Trophoblast cell (in vitro differentiated cells and primary cell): ENCODE results near the gene RERGL.
"Not testable (repeated sequence)": the region's sequence is repeated elsewhere in the genome, so short reads cannot be mapped to it uniquely, and the experiment has no call there.

Experiments used
- DNase-seq, 2 donors: peaks; one replicate each; pipeline ENCODE4 v3.0.0-alpha.2; 2016
- H2AFZ ChIP-seq: 2 replicates; pipeline ENCODE4 v1.6.1; 2013; ENCODE audit warnings: low read length, moderate library complexity, mild to moderate bottlenecking; ENCODE audit not compliant: insufficient read depth, poor library complexity
- H2AK5ac ChIP-seq: 2 replicates; pipeline ENCODE4 v1.6.1; 2013; ENCODE audit warnings: mild to moderate bottlenecking, low read length
- H2BK120ac ChIP-seq: 2 replicates; pipeline ENCODE4 v1.6.1; 2013; ENCODE audit warnings: low read length, mild to moderate bottlenecking, moderate library complexity; ENCODE audit not compliant: insufficient read depth, poor library complexity
- H2BK12ac ChIP-seq: 2 replicates; pipeline ENCODE4 v1.6.1; 2013; ENCODE audit warnings: mild to moderate bottlenecking, low read length, moderate library complexity
- H2BK5ac ChIP-seq: 2 replicates; pipeline ENCODE4 v1.6.1; 2013; ENCODE audit warnings: low read length, low read depth, moderate library complexity, mild to moderate bottlenecking; ENCODE audit not compliant: poor library complexity
- H3K14ac ChIP-seq: 2 replicates; pipeline ENCODE4 v1.6.1; 2013; ENCODE audit warnings: mild to moderate bottlenecking, low read length
- H3K18ac ChIP-seq: 2 replicates; pipeline ENCODE4 v1.6.1; 2013; ENCODE audit warnings: mild to moderate bottlenecking, low read length
- H3K23ac ChIP-seq: 2 replicates; pipeline ENCODE4 v1.6.1; 2013; ENCODE audit warnings: low read length
- H3K27ac ChIP-seq: 2 replicates; pipeline ENCODE4 v1.5.1; 2013; ENCODE audit warnings: low read depth, mild to moderate bottlenecking, inconsistent platforms, low read length, moderate library complexity
- H3K27me3 ChIP-seq: 2 replicates; pipeline ENCODE4 v1.6.1; 2013; ENCODE audit warnings: inconsistent platforms, mild to moderate bottlenecking, low read length, moderate library complexity; ENCODE audit not compliant: insufficient read depth
- H3K36me3 ChIP-seq, 2 experiments: 1 replicate in 1 of 2; 2 replicates in 1 of 2; pipeline ENCODE4 v1.6.1; 2013; ENCODE audit warnings: low read length in 2 of 2, mild to moderate bottlenecking in 2 of 2, moderate library complexity in 1 of 2; ENCODE audit not compliant: insufficient read depth in 2 of 2, control insufficient read depth in 1 of 2
- H3K4ac ChIP-seq: 2 replicates; pipeline ENCODE4 v1.6.1; 2013; ENCODE audit warnings: low read depth, mild to moderate bottlenecking, low read length, moderate library complexity
- H3K4me1 ChIP-seq, 2 experiments: 1 replicate in 1 of 2; 2 replicates in 1 of 2; pipeline ENCODE4 v1.6.1; 2013; ENCODE audit warnings: low read length in 2 of 2, mild to moderate bottlenecking in 2 of 2, moderate library complexity in 1 of 2; ENCODE audit not compliant: insufficient read depth in 2 of 2, control insufficient read depth in 1 of 2
- H3K4me2 ChIP-seq: 2 replicates; pipeline ENCODE4 v1.6.1; 2013; ENCODE audit warnings: inconsistent platforms, mild to moderate bottlenecking, low read length, moderate library complexity
- H3K4me3 ChIP-seq: 2 replicates; pipeline ENCODE4 v1.5.1; 2013; ENCODE audit warnings: mild to moderate bottlenecking, low read depth, low read length, inconsistent platforms
- H3K79me1 ChIP-seq: one replicate; pipeline ENCODE4 v1.6.1; 2013; ENCODE audit warnings: low read length
- H3K79me2 ChIP-seq: 2 replicates; pipeline ENCODE4 v1.6.1; 2013; ENCODE audit warnings: low read length, mild to moderate bottlenecking; ENCODE audit not compliant: control insufficient read depth, insufficient read depth, poor library complexity
- H3K9ac ChIP-seq: 2 replicates; pipeline ENCODE4 v1.6.1; 2013; ENCODE audit warnings: mild to moderate bottlenecking, low read length
- H3K9me3 ChIP-seq: 2 replicates; pipeline ENCODE4 v1.6.1; 2013; ENCODE audit warnings: low read depth, mild to moderate bottlenecking, control low read depth, inconsistent platforms, low read length; ENCODE audit not compliant: insufficient read depth
- H4K12ac ChIP-seq: 2 replicates; pipeline ENCODE4 v1.6.1; 2013; ENCODE audit warnings: low read depth, mild to moderate bottlenecking, low read length, moderate library complexity
- H4K8ac ChIP-seq: 2 replicates; pipeline ENCODE4 v1.6.1; 2013; ENCODE audit warnings: low read depth, mild to moderate bottlenecking, low read length, moderate library complexity
- H4K91ac ChIP-seq: one replicate; pipeline ENCODE4 v1.6.1; 2013; ENCODE audit warnings: low read depth, mild to moderate bottlenecking, low read length, moderate library complexity
- WGBS: extraction: QIAGEN DNeasy Blood & Tissue Kit; methylation state at CpG from one replicate; pipeline ENCODE4 v1.1.7; 2013; ENCODE audit warnings: missing lambda C conversion rate; ENCODE audit not compliant: insufficient read length, insufficient coverage; ENCODE audit errors: extremely low coverage; 5-methylcytosine and 5-hydroxymethylcytosine counted together

The RERGL gene

DNA sequence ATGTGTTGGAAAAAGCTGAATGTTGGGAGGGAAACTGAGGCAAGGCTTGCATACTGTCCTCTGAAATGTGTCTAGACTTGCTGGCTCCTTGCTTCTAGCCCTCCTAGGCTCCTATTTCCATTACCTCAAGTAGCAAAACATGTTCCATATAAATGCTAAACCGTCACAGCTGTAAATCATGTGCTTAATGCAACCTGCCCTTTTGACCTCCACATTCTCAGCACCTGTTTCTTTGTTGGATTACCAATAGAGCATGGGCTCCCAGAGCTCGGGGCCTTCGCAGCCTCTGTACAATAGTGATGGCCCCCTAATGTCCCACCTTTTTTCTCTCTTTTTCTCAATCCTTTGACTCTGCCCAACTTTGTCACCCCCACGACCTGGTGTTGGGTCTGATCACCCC, 23.3 kb downstream of the RERGL start:
- Histone ChIP-seq H3K79me1 (no peaks in the 10 kb centered on the region), H2BK5ac (no peak overlapping the region), H3K27ac (no peak overlapping the region), H2AK5ac (no peak overlapping the region), H3K4me3 (no peak overlapping the region), H3K27me3 (no peaks in the 10 kb centered on the region), H3K4me1 (no peaks in the 10 kb centered on the region), H3K4ac (no peak overlapping the region), H4K12ac (no peak overlapping the region), H2BK12ac (no peak overlapping the region), H2BK120ac (no peak overlapping the region), H3K18ac (no peak overlapping the region), H3K79me2 (no peaks in the 10 kb centered on the region), H4K91ac (no peak overlapping the region), H3K9ac (no peak overlapping the region), H3K36me3 (no peaks in the 10 kb centered on the region), H3K14ac (no peak overlapping the region), H3K23ac (no peak overlapping the region), H3K9me3 (no peaks in the 10 kb centered on the region), H2AFZ (no peak overlapping the region), H3K4me2 (no peak overlapping the region), H4K8ac (no peak overlapping the region)
- WGBS = no CpG with 5 or more reads among the region's 4 CpGs
- DNase-seq = no peak

DNA sequence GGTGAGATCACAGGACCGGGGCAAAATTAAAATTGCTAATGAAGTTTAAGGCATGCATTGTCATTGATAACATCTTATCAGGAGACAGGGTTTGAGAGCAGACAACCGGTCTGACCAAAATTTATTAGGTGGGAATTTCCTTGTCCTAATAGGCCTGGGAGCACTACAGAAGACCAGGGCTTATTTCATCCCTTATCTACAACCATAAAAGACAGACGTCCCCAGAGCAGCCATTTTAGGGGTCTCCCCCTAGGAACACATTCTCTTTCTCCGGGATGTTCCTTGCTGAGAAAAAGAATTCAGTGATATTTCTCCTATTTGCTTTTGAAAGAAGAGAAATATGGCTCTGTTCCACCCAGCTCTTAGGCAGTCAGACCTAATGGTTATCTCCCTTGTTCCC, 27.1 kb downstream of the RERGL start:
- H3K36me3 ChIP-seq, H2AFZ ChIP-seq, H3K27me3 ChIP-seq, H3K4ac ChIP-seq, H4K8ac ChIP-seq, H4K12ac ChIP-seq, H2BK12ac ChIP-seq, H3K14ac ChIP-seq, H3K79me2 ChIP-seq, H2AK5ac ChIP-seq, DNase-seq, H3K9me3 ChIP-seq, H3K79me1 ChIP-seq, H3K4me2 ChIP-seq, H3K4me3 ChIP-seq, H3K23ac ChIP-seq, H2BK120ac ChIP-seq, H2BK5ac ChIP-seq, H4K91ac ChIP-seq, H3K9ac ChIP-seq, H3K18ac ChIP-seq, H3K4me1 ChIP-seq, H3K27ac ChIP-seq: not testable (repeated sequence)
- WGBS = no CpG with 5 or more reads among the region's 4 CpGs

DNA sequence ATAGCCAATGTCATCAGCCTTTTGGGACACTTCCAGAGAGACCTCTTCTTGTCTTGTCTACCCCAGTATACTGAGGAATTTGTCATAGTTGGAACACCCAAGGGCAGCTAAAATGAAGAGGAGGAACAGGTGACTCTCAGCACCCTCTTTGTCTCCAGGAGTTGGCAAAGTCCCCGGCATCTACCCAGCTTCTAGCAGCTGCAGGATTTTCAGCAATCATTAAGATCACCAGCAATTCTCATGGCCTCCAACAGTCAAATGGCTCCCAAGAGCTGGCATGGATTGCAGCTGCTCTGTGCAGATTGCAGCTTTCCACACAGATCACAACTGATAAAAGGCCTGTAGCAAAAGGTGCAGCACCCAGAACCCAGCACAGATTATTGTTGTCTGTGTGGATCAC, 32.9 kb downstream of the RERGL start:
- no peak overlapping the region for H3K18ac ChIP-seq
- no peak overlapping the region for H2AFZ ChIP-seq
- DNase-seq = no peak
- H2BK5ac ChIP-seq = no peak overlapping the region
- no peak overlapping the region for H4K91ac ChIP-seq
- H2BK120ac ChIP-seq = no peak overlapping the region
- no peak overlapping the region for H3K14ac ChIP-seq
- WGBS = no CpG with 5 or more reads among the region's 1 CpG
- no peak overlapping the region for H3K4me3 ChIP-seq
- H3K36me3 ChIP-seq = no peaks in the 10 kb centered on the region
- no peaks in the 10 kb centered on the region for H3K9me3 ChIP-seq
- H3K4me1 ChIP-seq = no peaks in the 10 kb centered on the region
- no peak overlapping the region for H4K12ac ChIP-seq
- no peak overlapping the region for H2BK12ac ChIP-seq
- no peak overlapping the region for H4K8ac ChIP-seq
- no peak overlapping the region for H3K27ac ChIP-seq
- H3K4me2 ChIP-seq = no peak overlapping the region
- no peak overlapping the region for H2AK5ac ChIP-seq
- no peak overlapping the region for H3K9ac ChIP-seq
- H3K23ac ChIP-seq = no peak overlapping the region
- H3K79me2 ChIP-seq = no peaks in the 10 kb centered on the region
- H3K4ac ChIP-seq = no peak overlapping the region
- H3K79me1 ChIP-seq = no peaks in the 10 kb centered on the region
- H3K27me3 ChIP-seq = no peaks in the 10 kb centered on the region

DNA sequence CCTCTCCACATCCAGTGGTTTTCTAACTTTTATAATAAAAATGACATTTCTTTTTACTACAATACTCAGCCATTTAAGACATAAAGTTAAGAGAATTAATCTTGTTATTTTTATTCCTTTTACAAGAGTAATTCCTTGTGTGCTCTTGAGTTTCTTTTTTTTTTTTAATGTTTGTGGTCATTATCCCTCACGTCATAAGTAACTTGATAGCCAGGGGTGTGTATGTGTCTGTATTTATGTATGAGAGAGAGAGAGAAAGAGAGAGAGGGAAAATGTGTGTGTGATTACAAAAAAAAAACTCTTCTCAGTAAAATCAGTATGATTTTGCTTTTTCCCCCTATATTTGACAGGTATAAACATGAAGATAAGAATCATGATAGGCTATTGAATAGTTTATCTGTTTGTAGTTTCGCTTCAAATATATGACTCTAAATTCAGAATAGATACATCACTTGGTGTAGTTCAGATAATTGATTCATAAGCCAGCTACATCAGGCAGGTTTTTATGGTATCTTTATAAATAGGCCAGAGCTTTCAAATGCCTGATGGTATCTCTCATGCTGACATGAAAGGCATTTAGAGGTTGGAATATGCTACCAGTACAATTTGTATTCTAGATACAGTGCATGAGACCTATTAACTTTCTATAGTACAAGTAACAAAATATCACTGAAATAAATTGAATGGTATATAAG, 34.9 kb downstream of the RERGL start:
- Histone ChIP-seq H3K4ac (no peak overlapping the region), H3K4me3 (no peak overlapping the region), H2AFZ (no peak overlapping the region), H4K8ac (no peak overlapping the region), H2BK12ac (no peak overlapping the region), H3K14ac (no peak overlapping the region), H3K27ac (no peak overlapping the region), H3K4me2 (no peak overlapping the region), H3K9me3 (no peaks in the 10 kb centered on the region), H4K91ac (no peak overlapping the region), H3K23ac (no peak overlapping the region), H3K36me3 (no peaks in the 10 kb centered on the region), H4K12ac (no peak overlapping the region), H2BK120ac (no peak overlapping the region), H3K9ac (no peak overlapping the region), H3K18ac (no peak overlapping the region), H2AK5ac (no peak overlapping the region), H3K79me1 (no peaks in the 10 kb centered on the region), H2BK5ac (no peak overlapping the region), H3K27me3 (no peaks in the 10 kb centered on the region), H3K4me1 (no peaks in the 10 kb centered on the region), H3K79me2 (no peaks in the 10 kb centered on the region)
- peak in 1 of 2 donors; percentile 17 for DNase-seq
- WGBS = no CpG with 5 or more reads among the region's 2 CpGs
